K562 (cell line): ENCODE measurements around the gene SCAMP5. TPM values are rescaled to one million over a fixed set of nuclear protein-coding genes. Genes with fewer than 3 reads are reported as not detected.

Source experiments
- CHD2 ChIP-seq: IDR thresholded peaks from 2 replicates; pipeline ENCODE4 v1.6.1; 2011; ENCODE audit warnings: low read depth, low read length
- CREB3L1 ChIP-seq: fragments of 450-650 bp; IDR thresholded peaks from 2 replicates; pipeline ENCODE4 v1.6.1; 2014; ENCODE audit warnings: low read depth, mild to moderate bottlenecking, moderate library complexity, borderline replicate concordance
- ETV6 ChIP-seq, 3 experiments: fragments of 150-350 bp in 1 of 3; sonication (generic) in 1 of 3; formaldehyde crosslinking in 1 of 3; IDR thresholded peaks; 2 replicates each; pipeline versions ENCODE4 v1.6.1 to v1.8.0; 2014 to 2022; ENCODE audit warnings: borderline replicate concordance in 2 of 3, low read depth in 2 of 3, antibody characterized with exemption in 1 of 3, low read length in 1 of 3, mild to moderate bottlenecking in 1 of 3, missing genetic modification reagents in 1 of 3
- EZH2 ChIP-seq: IDR thresholded peaks from 2 replicates; pipeline ENCODE4 v1.6.1; 2012; ENCODE audit warnings: low read depth, mild to moderate bottlenecking, inconsistent platforms, low read length, borderline replicate concordance
- HDAC1 ChIP-seq, 2 experiments: fragments of 450-650 bp; IDR thresholded peaks; 2 replicates each; pipeline ENCODE4 v1.6.1; 2016 to 2017; ENCODE audit warnings: inconsistent platforms in 1 of 2, mild to moderate bottlenecking in 1 of 2, moderate library complexity in 1 of 2
- ID3 ChIP-seq, 2 experiments: fragments of 250-450 bp in 1 of 2; fragments of 450-650 bp in 1 of 2; sonication (Bioruptor Pico) in 1 of 2; IDR thresholded peaks; 2 replicates each; pipeline versions ENCODE4 v1.6.1 to v1.8.0; 2016 to 2021; ENCODE audit warnings: mild to moderate bottlenecking in 2 of 2, moderate library complexity in 2 of 2, missing compliant biosample characterization in 1 of 2, missing genetic modification characterization in 1 of 2
- KLF1 ChIP-seq: fragments of 450-650 bp; IDR thresholded peaks from 2 replicates; pipeline ENCODE4 v1.6.1; 2016; ENCODE audit warnings: missing genetic modification characterization, missing compliant biosample characterization
- PHB ChIP-seq: fragments of 250-450 bp; sonication (Bioruptor Pico); IDR thresholded peaks from 2 replicates; pipeline ENCODE4 v1.5.0; 2021
- PHF8 ChIP-seq: fragments of 200-600 bp; sonication (generic); IDR thresholded peaks from 2 replicates; pipeline ENCODE4 v1.6.1; 2012; ENCODE audit warnings: mixed run types, mild to moderate bottlenecking, inconsistent platforms, low read length, moderate library complexity, borderline replicate concordance
- RBM25 ChIP-seq: fragments of 200-400 bp; formaldehyde crosslinking; IDR thresholded peaks from 2 replicates; pipeline ENCODE4 v1.6.1; 2018; ENCODE audit warnings: low read length, low read depth, moderate library complexity; ENCODE audit not compliant: severe bottlenecking
- RCOR1 ChIP-seq, 2 experiments: IDR thresholded peaks; 2 replicates each; pipeline ENCODE4 v1.6.1; 2012; ENCODE audit warnings: low read depth in 2 of 2, low read length in 2 of 2, borderline replicate concordance in 1 of 2, improper control_type of control experiment in 1 of 2
- SNAPC5 ChIP-seq: fragments of 250-450 bp; sonication (Bioruptor Pico); IDR thresholded peaks from 2 replicates; pipeline ENCODE4 v1.8.0; 2021; ENCODE audit warnings: moderate library complexity, mild to moderate bottlenecking, inconsistent platforms
- TRIM24 ChIP-seq, 2 experiments: fragments of 450-650 bp; IDR thresholded peaks; 2 replicates each; pipeline ENCODE4 v1.6.1; 2016
- XRCC3 ChIP-seq: fragments of 450-650 bp; IDR thresholded peaks from 2 replicates; pipeline ENCODE4 v1.6.1; 2017; ENCODE audit warnings: mild to moderate bottlenecking, moderate library complexity
- ZNF407 ChIP-seq: fragments of 450-650 bp; IDR thresholded peaks from 2 replicates; pipeline ENCODE4 v1.6.1; 2016; ENCODE audit warnings: low read depth
- ZNF764 ChIP-seq: fragments of 250-450 bp; sonication (Bioruptor Pico); IDR thresholded peaks from 2 replicates; pipeline ENCODE4 v1.4.0; 2020; ENCODE audit warnings: low read depth, mild to moderate bottlenecking, moderate library complexity
- polyA plus RNA-seq, 8 experiments: library from polyadenylated mRNA; depleted of rRNA in 4 of 8; stranded (reverse) in 5 of 8; unstranded in 3 of 8; fragments of >200 nt; fragmentation: Nextera tagmentation in 2 of 8; fragmentation: Illumina TruSeq in 1 of 8; extraction: Ambion mirVana in 2 of 8; extraction: Trizol in 1 of 8; gene quantifications; 2 replicates each; pipeline versions ENCODE4 v1.2.1 to v1.2.3, GENCODE V29; 2011 to 2014; ENCODE audit warnings: inconsistent platforms in 1 of 8, missing spikeins in 1 of 8
- total RNA-seq, 7 experiments: library from RNA; depleted of rRNA in 6 of 7; stranded (reverse); fragments of >200 nt in 6 of 7; fragmentation: Illumina TruSeq in 2 of 7; extraction: Trizol in 2 of 7; gene quantifications; 2 replicates each; pipeline versions ENCODE4 v1.2.1 to v1.2.3, GENCODE V29; 2011 to 2021; ENCODE audit warnings: low replicate concordance in 1 of 7

Gene SCAMP5
- total and polyA plus RNA-seq, 9 of the 15 experiments (the other 6 are each of a cell fraction or from before 2014, with no cell fraction given), result 0.09 to 0.29 (median 0.19) TPM; not detected in 5

- no peak for TF ChIP-seq RBM25
- no peak for TF ChIP-seq ZNF764 (CRISPR knock-in tag)
- 0 out of 2 replicates have a peak, but pooled peaks have one; percentile 73 for TF ChIP-seq ID3 (CRISPR knock-in tag; IDR thresholded peaks at IDR 0.05)
- peak; percentile 98 for TF ChIP-seq ID3 (tag; IDR thresholded peaks at IDR 0.05)
- peak; percentile 99 to 100 for TF ChIP-seq RCOR1 (IDR thresholded peaks at IDR 0.05; ENCODE audit: borderline replicate concordance in 1 of 2, low read depth in 2 of 2, low read length in 2 of 2)
- 0 out of 2 replicates have a peak, but pooled peaks have one; percentile 15 for TF ChIP-seq CREB3L1
- TF ChIP-seq CHD2, result no peak
- TF ChIP-seq XRCC3, result no peak; the same call in 1 of the 2 replicates
- TF ChIP-seq KLF1 (tag), result 0 out of 2 replicates have a peak, but pooled peaks have one; percentile 48
- peak; percentile 23; the same call in 1 of the 2 replicates for TF ChIP-seq ZNF407
- peak; percentile 99 to 100 for TF ChIP-seq HDAC1 (IDR thresholded peaks at IDR 0.05)
- TF ChIP-seq PHB (CRISPR knock-in tag), result no peak
- TF ChIP-seq SNAPC5, result no peak
- no peak for TF ChIP-seq PHF8
- TF ChIP-seq ETV6 (IDR thresholded peaks at IDR 0.05; ENCODE audit: borderline replicate concordance in 1 of 2, low read depth in 2 of 2, low read length in 1 of 2), result peak in 1 of 2 experiments; percentile 89; a peak in 2 of 4 replicates
- no peak for TF ChIP-seq ETV6 (CRISPR knock-in tag; IDR thresholded peaks at IDR 0.05; ENCODE audit: borderline replicate concordance)
- TF ChIP-seq TRIM24 (IDR thresholded peaks at IDR 0.05), result peak; percentile 99 to 100
- TF ChIP-seq EZH2, result no peak
Measured at GRCh38 chr15:75065851-75066509, 70.6 kb downstream of the SCAMP5 start (continued).
